GM19438 (cell line): ENCODE results near the gene CORO1C.

ENCODE experiments used
- ATAC-seq: cut with Tn5 transposase; IDR thresholded peaks from one replicate; pipeline ENCODE4 v1.9.1; 2021; ENCODE audit warnings: low read depth; ENCODE audit not compliant: unreplicated experiment

CORO1C gene

GRCh38 chr12:108653922-108654321, 77.4 kb downstream of the CORO1C start:
- ATAC-seq = no peak

- no peak for ATAC-seq
Measured at GRCh38 chr12:108653082-108653516, 78.2 kb downstream of the CORO1C start.

GRCh38 chr12:108650083-108650482, 81.2 kb downstream of the CORO1C start:
- ATAC-seq = no peak

- no peak for ATAC-seq
Measured at GRCh38 chr12:108649669-108650068, 81.6 kb downstream of the CORO1C start.

- no peak for ATAC-seq
Measured at GRCh38 chr12:108649126-108649525, 82.2 kb downstream of the CORO1C start.

GRCh38 chr12:108648371-108648770, 82.9 kb downstream of the CORO1C start:
- no peak for ATAC-seq

- ATAC-seq = no peak
Measured at GRCh38 chr12:108647585-108648287, 83.6 kb downstream of the CORO1C start.

DNA sequence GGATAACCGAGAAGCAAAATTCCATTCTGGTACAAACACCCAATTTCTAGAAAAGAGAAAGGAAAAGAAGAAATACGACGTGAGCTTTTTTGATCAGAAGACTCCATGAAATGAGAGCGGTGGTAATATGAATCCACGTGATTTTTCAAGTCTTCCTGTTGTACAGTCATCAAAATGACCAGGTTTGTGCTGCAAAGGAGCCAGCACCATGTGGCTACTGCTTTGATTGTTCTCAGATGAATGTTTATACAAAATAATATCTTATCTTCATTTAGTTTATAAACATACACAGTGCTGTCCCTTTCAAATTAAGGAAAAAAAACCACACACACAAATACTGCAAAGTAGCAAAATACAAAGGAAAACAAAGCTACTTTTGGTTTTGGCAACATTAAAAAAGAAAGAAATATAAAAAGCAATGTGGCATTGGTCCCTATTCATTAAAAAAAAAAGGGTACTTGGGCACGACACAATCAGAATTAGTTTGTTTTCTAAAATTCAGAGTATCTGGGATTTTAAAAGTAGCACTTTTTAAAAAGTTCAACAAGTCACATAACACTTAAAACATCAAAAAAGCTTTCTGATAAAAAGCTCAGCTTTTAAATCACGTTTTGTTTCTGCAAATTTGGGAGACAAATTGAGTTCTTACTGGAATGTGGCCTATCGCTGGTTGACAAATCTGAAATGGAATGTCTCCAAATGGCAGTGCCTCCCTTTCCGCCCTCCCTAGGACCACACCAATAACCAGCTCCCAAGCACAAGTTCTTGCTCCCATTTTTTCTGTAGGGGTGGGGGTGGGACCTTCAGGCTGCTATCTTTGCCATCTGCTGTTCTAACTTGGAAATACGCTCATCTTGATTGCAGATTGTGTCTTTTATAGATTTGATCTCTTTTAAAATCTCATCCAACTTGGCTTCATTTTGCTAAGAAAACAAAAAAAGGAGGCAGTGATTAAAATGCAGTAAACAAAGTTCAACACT, 84.4 kb downstream of the CORO1C start:
- no peak for ATAC-seq

DNA sequence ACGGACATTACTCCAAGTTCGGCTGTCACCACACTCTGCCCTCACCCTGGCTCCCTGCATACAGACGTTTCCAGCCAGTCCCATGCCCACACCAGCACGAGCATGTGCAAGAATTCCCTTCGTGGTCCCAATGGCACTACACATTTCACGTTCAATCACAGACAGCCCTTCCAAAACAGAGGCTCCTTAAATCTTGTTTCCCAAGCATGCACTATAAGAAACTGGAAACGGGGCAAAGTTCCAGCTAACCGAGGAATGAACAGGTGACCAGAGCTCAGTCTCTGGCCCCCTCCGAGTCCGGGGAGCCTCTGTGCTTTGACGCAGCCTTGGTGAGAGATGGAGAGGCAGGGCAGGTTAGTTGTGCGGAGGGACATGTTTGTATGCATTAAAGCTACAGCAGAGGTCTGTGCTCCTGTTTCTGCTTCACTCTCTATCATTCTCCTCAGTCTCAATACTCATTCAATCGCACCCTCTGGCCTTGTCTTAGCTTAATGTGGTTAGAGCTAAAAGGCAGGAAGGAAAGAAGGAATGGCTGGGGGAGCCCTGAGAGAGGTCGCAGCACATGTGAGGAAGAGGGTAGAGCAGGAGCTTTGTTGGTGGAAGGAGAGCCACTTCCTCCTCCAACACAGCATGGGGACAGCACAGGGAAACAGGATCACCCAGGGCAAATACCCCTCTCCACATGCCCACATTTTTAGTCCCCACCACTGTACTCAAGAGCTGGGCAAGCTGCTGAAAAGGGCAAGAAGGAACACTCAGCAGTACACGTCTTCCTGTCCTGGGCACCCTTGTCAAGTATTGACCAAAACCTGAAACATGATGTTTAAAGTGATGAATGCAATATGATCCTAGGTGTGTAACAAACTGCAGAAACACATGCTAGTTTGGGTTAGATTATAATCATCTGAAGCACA, 85.4 kb downstream of the CORO1C start:
- ATAC-seq = no peak

DNA sequence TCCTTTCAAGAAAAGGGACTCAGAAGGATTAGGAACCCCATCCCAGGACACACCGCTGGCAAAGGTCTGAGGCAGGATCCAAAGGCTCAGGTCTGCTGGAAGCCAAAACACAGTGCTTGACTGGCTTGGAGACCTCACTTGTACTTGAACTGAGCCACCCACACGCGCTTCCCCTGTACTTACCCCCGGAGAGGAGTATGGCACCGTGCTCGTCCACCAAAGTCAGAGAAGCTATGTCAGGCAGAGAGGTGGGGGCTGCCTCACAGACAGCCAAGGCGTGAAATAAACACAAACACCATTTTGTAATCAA, 86.6 kb downstream of the CORO1C start:
- no peak for ATAC-seq

GRCh38 chr12:108643941-108644810, 87.1 kb downstream of the CORO1C start:
- no peak for ATAC-seq

- ATAC-seq = no peak
Measured at GRCh38 chr12:108642899-108643654, 88.2 kb downstream of the CORO1C start.

GRCh38 chr12:108642269-108642870, 88.9 kb downstream of the CORO1C start:
- ATAC-seq = no peak

DNA sequence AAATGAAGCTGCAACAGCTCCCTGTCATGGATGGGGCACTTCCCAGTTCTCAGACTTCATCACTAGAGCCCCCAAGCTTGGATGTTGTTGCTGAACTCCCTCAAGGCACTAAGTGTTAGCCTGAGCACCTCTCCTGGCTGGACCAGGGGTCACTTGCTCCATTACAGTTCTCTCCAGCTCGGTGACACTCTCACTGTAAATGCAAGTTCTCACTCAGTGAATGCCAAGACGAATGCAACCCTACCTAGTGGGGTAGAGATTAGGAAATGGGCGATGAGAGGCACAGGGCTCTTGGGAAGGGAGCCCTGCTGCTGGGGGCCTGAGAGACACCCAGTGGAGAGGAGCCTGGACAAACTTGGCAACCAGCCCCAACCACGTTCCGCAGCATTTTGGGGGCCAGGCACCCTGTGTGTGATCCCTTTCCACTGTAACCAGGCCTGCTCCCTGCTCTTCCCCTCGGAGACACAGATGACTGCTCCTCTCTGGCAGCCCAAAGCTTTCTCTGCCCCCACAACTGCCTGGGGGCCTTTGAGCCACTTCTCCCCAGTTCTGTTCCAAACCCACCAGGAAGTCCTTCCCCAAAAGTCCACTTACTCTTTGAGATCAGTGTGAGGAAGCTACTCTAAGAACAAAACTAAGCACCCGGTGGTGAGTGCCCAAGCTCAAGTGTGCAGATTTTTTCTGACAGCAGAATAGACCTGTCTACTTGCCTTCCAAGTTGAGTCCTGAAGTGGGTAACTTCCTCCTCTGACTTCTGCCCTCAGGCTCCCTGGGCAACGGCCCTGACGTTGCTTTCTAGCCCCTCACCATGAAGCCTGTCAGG, 89.7 kb downstream of the CORO1C start:
- ATAC-seq = no peak

DNA sequence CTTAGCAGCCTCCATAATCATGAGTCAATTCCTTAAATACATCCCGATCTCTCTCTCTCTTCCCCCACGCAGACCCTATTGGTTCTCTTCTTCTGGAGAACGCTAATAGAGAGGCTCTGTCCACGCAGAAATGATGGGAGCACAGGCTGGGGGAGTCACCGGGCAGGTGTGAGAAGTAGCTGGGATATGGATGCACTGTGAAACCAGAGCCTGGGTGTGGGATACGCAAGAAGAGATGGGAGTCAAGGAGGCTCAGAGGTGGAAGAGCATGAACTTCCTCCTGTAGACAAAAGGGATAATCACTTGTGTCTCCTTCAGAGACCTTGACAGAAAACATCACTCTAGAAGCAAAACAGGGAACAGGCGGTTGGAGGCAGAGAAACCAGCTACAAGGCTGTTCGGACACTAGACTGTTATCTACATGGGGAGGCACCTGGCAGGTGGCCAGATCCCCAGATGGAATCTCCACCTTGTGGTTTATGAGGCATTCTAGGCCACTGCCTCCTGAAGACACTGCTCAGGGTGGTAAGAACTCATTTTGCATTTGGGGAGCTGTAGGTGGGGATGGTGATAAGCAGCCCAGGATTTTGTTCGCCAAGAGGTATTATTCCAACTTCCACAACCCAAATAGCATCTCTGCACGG, 90.4 kb downstream of the CORO1C start:
- no peak for ATAC-seq

GRCh38 chr12:108638997-108639822, 92.1 kb downstream of the CORO1C start:
- ATAC-seq = no peak
